Measurements from ENCODE around the gene ADCY1. TPM values are rescaled to one million over a fixed set of nuclear protein-coding genes. Genes with fewer than 3 reads are reported as not detected.

The ADCY1 gene
- total RNA-seq, 1 donor = under 0.01 TPM

- peak in 2 of 3 donors; percentile 21 to 57 for DNase-seq (ENCODE audit: low read depth in 2 of 3, low spot score in 2 of 3)
Observed at GRCh38 chr7:45689011-45689796, 115.0 kb downstream of the ADCY1 start.

GRCh38 chr7:45689797-45690761 is 115.9 kb downstream of the ADCY1 start:
- no peak for DNase-seq (ENCODE audit: low read depth in 2 of 3, low spot score in 2 of 3)

- DNase-seq (ENCODE audit: low read depth in 2 of 3, low spot score in 2 of 3) = no peak
Observed at GRCh38 chr7:45690762-45691150, 116.6 kb downstream of the ADCY1 start.

DNA sequence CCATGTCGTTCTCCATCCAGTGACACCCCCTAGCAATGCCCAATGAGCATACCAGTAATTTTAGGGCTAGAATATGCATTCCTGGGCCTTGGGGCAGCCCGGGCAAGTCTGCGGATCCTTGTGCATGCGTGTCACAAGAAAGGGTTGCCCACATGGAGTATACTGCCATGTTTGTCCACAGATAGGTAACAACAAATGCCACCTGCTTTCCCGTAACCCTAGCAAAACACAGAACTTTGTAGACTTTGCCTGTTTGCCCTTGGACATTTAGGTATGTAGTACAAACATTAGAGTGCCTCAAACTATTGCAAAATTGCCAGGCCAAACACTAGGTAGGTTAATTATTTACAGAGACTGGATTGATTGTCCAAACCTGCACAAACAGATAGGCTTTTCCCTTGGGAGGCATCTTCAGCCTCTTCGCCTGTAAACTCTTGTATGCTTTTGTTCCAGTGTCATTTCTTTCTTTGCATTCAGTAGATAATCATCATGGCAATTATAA is 117.0 kb downstream of the ADCY1 start:
- no peak for DNase-seq (ENCODE audit: low read depth in 2 of 3, low spot score in 2 of 3)

DNA sequence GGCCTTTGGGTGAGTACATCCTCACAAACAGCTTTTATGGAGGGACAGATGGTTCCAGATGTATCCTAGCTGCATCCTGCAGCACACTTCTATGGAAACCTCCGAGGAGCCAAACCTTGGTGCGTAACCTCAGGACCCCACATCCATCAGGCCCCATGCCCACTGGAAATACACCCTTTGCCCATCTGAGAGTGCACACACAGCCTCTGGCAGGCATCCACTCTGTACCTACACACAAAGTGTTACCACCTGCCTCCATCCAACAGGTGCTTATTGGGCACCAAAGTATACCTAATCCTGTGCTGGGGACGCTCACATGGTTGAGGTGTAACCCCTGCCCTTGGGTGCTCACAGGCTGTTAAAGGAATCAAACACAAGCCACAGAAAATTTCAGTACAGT is 117.9 kb downstream of the ADCY1 start:
- no peak for DNase-seq (ENCODE audit: low read depth in 2 of 3, low spot score in 2 of 3)

DNA sequence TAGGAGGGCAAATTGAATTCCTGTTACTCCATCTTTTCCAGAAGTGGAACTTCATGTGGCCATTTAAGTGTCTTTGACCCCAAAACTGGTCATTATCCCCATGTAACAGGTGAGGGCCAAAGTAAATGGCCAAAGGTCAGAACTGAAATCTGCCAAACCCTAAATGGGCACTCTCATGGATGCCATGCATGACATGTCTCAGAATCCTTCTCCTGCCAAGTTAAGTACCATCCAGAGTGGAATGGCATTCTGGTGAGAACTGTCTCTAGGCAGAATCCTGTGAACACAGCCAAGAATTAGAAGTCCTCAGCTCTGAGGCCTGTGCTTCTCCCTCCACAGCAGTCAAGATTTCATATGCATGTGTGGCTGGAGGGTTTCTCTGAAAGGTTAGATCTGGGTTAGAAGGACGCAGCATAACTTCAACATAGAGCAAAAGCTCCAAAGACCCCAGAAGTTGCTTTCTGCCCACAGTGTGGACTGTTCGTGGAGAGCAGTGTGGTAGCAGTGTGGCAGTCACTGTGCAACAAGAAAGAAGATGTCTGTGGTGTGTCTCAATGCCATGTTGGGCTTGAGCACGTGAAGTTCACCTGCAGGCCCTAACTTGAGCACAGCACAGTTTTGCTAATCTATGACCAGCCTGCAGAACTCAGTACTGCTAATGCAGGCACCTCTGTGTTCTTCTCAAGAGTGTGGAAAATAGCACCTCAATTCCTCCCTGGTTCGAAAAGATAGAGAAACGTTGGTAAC is 121.3 kb downstream of the ADCY1 start:
- DNase-seq (ENCODE audit: low read depth in 2 of 3, low spot score in 2 of 3) = no peak

GRCh38 chr7:45696476-45696875 is 122.3 kb downstream of the ADCY1 start:
- DNase-seq (ENCODE audit: low read depth in 2 of 3, low spot score in 2 of 3) = no peak

- no peak for DNase-seq (ENCODE audit: low read depth in 2 of 3, low spot score in 2 of 3)
Observed at GRCh38 chr7:45697576-45698136, 123.5 kb downstream of the ADCY1 start.

- no peak for DNase-seq (ENCODE audit: low read depth in 2 of 3, low spot score in 2 of 3)
Observed at GRCh38 chr7:45698303-45699014, 124.3 kb downstream of the ADCY1 start.

DNA sequence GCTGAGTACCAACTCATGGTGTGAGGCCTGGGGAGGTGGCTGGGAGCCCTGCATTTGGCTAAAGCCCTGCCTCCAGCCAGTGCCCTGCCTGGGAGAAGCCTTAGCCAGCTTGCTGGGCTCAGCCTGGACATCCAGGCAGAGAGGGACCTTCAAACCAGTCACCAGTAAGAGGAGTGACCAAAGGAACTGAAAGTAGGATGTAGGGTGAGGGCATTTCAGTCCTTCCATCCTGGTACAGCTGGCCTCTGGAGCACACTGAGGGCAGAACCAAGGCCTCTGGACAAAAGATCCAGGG is 124.8 kb downstream of the ADCY1 start:
- no peak for DNase-seq (ENCODE audit: low read depth in 2 of 3, low spot score in 2 of 3)

DNA sequence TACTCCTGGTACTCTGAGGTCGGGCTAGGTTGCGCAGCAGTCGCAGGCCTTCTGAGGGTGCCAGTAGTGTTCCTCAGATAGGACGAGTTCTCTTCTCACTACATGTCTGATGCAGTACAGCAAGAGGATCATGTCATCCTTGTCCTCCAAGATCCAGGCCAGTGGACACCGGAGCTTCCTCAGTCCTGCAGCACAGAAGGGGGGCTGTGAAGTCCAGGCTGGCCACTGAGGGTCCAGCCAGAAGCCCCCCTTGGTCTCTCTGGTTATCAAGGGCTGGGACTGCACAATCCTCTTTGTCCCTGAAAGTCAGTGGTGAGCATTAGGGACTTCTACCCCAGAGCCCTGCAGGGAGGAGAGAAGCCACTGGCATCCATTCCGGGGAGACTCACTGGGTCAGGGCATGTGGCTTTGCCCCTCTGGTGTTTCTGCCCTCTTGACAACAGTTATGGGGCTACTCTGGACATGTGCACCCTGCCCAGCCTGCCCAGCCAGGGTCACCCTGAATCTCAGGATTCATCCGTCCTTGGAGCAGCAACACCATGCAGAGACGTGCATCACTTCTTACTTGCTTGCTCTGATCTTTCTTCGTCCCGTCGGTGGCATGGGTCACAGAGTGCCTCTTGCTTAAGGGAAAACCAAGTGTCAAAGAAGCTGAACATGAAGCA is 125.7 kb downstream of the ADCY1 start:
- DNase-seq (ENCODE audit: low read depth in 2 of 3, low spot score in 2 of 3) = no peak

DNA sequence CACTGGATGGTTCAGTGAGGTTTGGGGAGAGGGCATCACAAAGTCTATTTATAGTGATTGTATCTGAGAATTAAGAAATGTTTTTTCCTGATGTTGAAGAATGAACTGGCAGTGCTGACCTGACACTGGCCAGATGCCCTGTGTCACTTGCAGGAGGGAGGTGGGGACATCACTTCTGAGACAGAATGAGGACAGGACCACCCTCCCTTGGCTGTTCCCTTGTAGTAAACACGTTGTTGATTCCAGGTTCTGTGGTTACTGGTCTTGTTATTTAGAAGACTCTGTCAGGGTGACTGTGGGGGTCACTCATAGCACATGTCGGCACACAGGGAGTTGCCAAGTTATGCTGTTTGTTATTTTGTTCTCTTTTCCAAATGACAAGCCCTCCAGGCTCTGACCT is 126.4 kb downstream of the ADCY1 start:
- no peak for DNase-seq (ENCODE audit: low read depth in 2 of 3, low spot score in 2 of 3)

DNA sequence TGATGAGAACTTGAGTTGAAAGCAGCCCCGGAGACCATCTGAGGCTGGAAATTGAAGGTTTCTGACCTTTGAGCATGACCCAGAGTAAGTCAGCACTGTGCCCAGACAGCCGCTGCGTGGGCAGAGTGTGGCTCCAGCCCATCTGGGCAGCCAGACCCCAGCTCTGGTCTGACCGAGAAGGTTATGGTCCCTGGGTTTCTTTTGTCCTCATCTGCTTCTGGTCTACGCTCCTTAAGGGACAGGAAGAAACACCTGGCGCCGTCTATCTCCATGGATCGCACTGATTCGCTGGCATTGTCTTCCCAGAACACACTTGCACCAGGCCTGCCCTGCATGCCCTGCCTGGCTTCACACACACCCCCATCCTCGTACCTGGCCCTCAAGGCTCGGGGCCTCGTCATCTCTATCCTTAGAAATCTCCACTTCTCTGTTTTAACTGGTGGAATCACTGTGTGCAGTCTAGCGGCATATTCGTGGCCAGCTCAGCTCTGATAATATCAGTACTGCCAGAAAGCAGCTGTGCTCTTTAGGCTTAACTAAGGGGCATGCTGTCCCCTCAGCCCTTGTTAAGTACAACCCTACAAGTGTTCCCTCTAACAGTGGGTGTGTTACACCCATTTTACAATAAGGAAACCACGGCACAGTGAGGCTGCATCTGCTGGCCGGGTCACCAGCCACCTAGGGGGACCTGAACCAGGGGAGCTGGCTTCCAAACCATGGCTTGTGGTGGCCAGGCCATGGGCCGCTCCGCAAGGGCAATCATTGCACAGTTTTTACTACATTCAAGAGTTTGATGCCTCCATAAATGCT is 127.7 kb downstream of the ADCY1 start:
- DNase-seq (ENCODE audit: low read depth in 2 of 3, low spot score in 2 of 3) = no peak

- no peak for DNase-seq (ENCODE audit: low read depth in 2 of 3, low spot score in 2 of 3)
Observed at GRCh38 chr7:45702751-45703150, 128.6 kb downstream of the ADCY1 start.

- no peak for DNase-seq (ENCODE audit: low read depth in 2 of 3, low spot score in 2 of 3)
Observed at GRCh38 chr7:45703373-45703821, 129.2 kb downstream of the ADCY1 start.

DNA sequence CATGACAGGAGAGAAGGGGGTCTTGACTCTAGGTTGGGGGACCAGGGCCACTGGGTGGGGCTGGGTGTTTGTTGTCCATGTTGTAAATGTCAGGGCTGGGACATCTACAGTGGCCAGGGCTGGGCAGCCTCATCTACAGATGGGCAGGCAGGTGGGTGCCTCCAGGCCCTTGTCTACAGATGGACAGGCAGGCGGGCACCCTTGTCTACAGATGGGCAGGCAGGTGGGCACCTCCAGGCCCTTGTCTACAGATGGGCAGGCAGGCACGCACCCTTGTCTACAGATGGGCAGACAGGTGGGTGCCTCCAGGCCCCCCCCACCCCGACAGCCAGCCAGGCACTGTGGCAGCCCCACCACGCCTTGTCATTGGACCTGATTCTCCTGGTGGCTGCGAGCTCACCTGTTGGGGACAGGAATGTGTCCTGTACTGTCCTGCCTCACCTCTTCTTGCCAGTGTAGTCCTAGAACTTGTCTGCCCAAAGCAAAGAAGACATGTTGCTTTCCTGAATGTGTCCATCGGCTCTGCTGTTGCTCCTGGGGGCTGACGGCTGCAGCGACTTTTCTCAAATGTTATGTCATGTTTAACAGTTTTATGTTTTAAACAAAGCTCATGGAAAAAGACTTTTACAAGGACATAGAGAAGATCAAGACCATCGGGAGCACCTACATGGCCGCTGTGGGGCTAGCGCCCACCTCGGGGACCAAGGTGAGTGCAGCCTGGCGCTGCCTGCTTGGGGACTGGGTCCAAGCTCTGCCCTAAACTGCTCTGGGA is 129.9 kb downstream of the ADCY1 start:
- no peak for DNase-seq (ENCODE audit: low read depth in 2 of 3, low spot score in 2 of 3)

DNA sequence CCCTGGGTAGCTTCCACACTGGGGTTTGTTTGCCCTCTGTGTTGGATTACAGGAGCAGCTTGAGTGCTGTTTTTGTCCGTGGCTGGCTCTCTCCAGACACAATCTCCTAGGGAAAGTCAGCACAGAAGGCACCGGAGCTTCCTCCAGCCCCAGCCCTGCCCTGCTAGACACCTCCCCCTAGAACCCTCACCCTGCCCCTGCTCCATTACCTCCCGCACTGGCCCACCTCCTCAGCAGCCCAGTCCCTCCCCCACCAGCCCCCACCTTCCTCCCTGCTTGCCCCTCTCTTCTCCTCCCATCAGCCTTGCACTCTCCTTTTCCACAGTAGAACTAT is 130.5 kb downstream of the ADCY1 start:
- DNase-seq (ENCODE audit: low read depth in 2 of 3, low spot score in 2 of 3) = no peak

All from hematopoietic multipotent progenitor cell (in vitro differentiated cells).